Measurements from ENCODE around the gene NPC1. TPM values are rescaled to one million over a fixed set of nuclear protein-coding genes. Genes with fewer than 3 reads are reported as not detected.

Gene NPC1
- polyA plus RNA-seq, 1 donor, result 34.6 TPM

DNA sequence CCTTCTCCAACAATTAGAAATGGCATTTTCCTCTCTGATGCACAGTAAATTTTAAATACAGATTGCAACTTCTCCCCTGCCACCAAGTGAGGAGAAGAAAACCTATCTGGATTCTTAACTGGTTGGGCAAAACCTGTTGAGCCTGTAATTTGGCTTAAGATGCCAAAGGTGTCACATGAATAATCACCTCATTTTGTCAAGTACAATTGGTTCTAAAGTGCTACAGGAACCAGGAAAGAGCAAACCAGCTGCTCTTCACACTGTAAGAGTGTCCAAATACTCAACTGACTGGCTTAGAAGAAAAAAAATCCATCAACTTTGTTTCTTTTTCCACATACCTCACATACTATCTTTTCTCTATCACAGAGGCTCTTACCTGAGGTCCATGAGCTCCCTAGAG lies 35.4 kb downstream of the NPC1 start:
- H3K4me1 ChIP-seq (ENCODE audit: control insufficient read depth, insufficient read depth, low read length), result peaks cover 7% of the 10 kb centered on the region
- peaks cover 58% of the 10 kb centered on the region for H3K36me3 ChIP-seq (ENCODE audit: control insufficient read depth, insufficient read depth, low read length)
- H3K9me3 ChIP-seq (ENCODE audit: control insufficient read depth, low read depth, low read length), result no peaks in the 10 kb centered on the region
- no peak for DNase-seq
- no peak overlapping the region for H3K4me3 ChIP-seq (ENCODE audit: low read length)
- no peak overlapping the region for H3K27ac ChIP-seq (ENCODE audit: low read length)
- H3K27me3 ChIP-seq (ENCODE audit: control insufficient read depth, insufficient read depth, low read length), result no peaks in the 10 kb centered on the region

DNA sequence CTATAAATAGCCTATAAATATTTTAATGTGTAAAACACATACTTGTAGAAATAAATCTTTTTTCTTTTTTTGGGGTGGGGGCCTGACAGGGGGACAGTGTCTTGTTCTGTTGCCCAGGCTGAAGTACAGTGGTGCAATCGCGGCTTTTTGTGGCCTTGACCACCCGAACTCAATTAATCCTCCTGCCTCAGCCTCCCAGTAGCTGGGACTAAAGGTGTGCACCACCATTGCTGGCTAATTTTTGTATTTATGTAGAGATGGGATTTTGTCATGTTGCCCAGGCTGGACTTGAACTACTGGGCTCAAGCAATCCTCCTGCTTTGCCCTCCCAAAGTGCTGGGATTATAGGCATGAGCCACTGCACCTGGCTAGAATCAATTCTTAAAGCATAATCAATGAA lies 37.6 kb downstream of the NPC1 start:
- Histone ChIP-seq H3K27ac (ENCODE audit: low read length) (peak overlapping the region; percentile 65), H3K4me1 (ENCODE audit: control insufficient read depth, insufficient read depth, low read length) (peaks cover 7% of the 10 kb centered on the region), H3K36me3 (ENCODE audit: control insufficient read depth, insufficient read depth, low read length) (peaks cover 51% of the 10 kb centered on the region), H3K9me3 (ENCODE audit: control insufficient read depth, low read depth, low read length) (no peaks in the 10 kb centered on the region), H3K27me3 (ENCODE audit: control insufficient read depth, insufficient read depth, low read length) (no peaks in the 10 kb centered on the region), H3K4me3 (ENCODE audit: low read length) (no peak overlapping the region)
- DNase-seq, result no peak
- no CpG with 5 or more reads among the region's 3 CpGs for WGBS (ENCODE audit: insufficient coverage, low lambda C conversion rate)

DNA sequence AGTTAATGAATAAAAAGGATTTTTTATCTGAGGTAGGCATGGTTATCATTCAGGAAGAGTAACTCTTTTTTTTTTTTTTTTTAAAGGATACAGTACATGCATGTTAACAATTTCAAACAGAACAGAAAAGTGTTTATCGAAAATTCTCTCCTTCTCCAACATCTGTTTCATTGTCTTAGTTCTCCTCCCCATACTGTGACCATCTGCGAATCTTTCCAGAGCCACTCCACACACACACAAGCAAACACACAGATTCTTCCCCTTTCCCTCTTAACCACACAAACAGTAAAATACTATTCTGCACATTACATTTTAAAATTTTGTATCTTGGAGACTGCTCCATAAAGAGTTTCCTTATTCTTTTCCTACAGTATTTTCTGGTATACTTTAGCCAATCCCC lies 38.0 kb downstream of the NPC1 start:
- Histone ChIP-seq H3K36me3 (ENCODE audit: control insufficient read depth, insufficient read depth, low read length) (peaks cover 51% of the 10 kb centered on the region), H3K27me3 (ENCODE audit: control insufficient read depth, insufficient read depth, low read length) (no peaks in the 10 kb centered on the region), H3K4me3 (ENCODE audit: low read length) (no peak overlapping the region), H3K9me3 (ENCODE audit: control insufficient read depth, low read depth, low read length) (no peaks in the 10 kb centered on the region), H3K27ac (ENCODE audit: low read length) (peak overlapping the region; percentile 65), H3K4me1 (ENCODE audit: control insufficient read depth, insufficient read depth, low read length) (peaks cover 7% of the 10 kb centered on the region)
- WGBS (ENCODE audit: insufficient coverage, low lambda C conversion rate), result no CpG with 5 or more reads among the region's 2 CpGs
- no peak for DNase-seq

DNA sequence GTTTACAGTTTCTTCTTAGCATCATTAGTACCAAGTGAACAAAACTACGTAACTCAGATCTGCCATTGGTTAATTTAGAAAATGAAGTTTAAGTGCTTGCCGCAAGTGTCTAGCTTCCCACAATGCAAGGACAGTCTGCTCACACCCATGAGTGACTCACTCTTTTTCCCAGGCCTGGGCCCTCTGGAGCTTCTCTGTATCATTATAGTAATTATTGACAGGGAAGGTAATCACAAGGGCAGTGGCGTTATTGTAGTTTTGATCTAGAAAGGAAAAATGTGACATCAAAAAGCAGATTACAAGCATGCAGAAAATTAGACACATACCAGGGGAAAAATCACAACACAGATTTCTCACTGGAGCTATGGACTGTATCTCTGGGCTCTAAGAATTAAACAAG lies 38.5 kb downstream of the NPC1 start:
- Histone ChIP-seq H3K4me3 (ENCODE audit: low read length) (no peak overlapping the region), H3K27me3 (ENCODE audit: control insufficient read depth, insufficient read depth, low read length) (no peaks in the 10 kb centered on the region), H3K9me3 (ENCODE audit: control insufficient read depth, low read depth, low read length) (no peaks in the 10 kb centered on the region), H3K36me3 (ENCODE audit: control insufficient read depth, insufficient read depth, low read length) (peaks cover 51% of the 10 kb centered on the region), H3K4me1 (ENCODE audit: control insufficient read depth, insufficient read depth, low read length) (peaks cover 7% of the 10 kb centered on the region), H3K27ac (ENCODE audit: low read length) (peak overlapping the region; percentile 65)
- DNase-seq, result peak; percentile 70 to 81
- no CpG with 5 or more reads among the region's 3 CpGs for WGBS (ENCODE audit: insufficient coverage, low lambda C conversion rate)

- DNase-seq, result no peak
- H3K27me3 ChIP-seq (ENCODE audit: control insufficient read depth, insufficient read depth, low read length), result no peaks in the 10 kb centered on the region
- H3K4me1 ChIP-seq (ENCODE audit: control insufficient read depth, insufficient read depth, low read length), result peaks cover 7% of the 10 kb centered on the region
- peak overlapping the region; percentile 65 for H3K27ac ChIP-seq (ENCODE audit: low read length)
- no peak overlapping the region for H3K4me3 ChIP-seq (ENCODE audit: low read length)
- no CpG with 5 or more reads among the region's 3 CpGs for WGBS (ENCODE audit: insufficient coverage, low lambda C conversion rate)
- no peaks in the 10 kb centered on the region for H3K9me3 ChIP-seq (ENCODE audit: control insufficient read depth, low read depth, low read length)
- H3K36me3 ChIP-seq (ENCODE audit: control insufficient read depth, insufficient read depth, low read length), result peaks cover 51% of the 10 kb centered on the region
These were observed 39.0 kb downstream of the NPC1 start for GRCh38 chr18:23547306-23547705.

- H3K9me3 ChIP-seq (ENCODE audit: control insufficient read depth, low read depth, low read length), result no peaks in the 10 kb centered on the region
- no peaks in the 10 kb centered on the region for H3K27me3 ChIP-seq (ENCODE audit: control insufficient read depth, insufficient read depth, low read length)
- peaks cover 49% of the 10 kb centered on the region for H3K36me3 ChIP-seq (ENCODE audit: control insufficient read depth, insufficient read depth, low read length)
- no peak for DNase-seq
- H3K4me3 ChIP-seq (ENCODE audit: low read length), result no peak overlapping the region
- peaks cover 7% of the 10 kb centered on the region for H3K4me1 ChIP-seq (ENCODE audit: control insufficient read depth, insufficient read depth, low read length)
- WGBS (ENCODE audit: insufficient coverage, low lambda C conversion rate), result 53% methylated on average over 3 of the region's 13 CpGs
- H3K27ac ChIP-seq (ENCODE audit: low read length), result no peak overlapping the region
These were observed 41.0 kb downstream of the NPC1 start for GRCh38 chr18:23545247-23545789.

- no CpG with 5 or more reads among the region's 2 CpGs for WGBS (ENCODE audit: insufficient coverage, low lambda C conversion rate)
- H3K4me3 ChIP-seq (ENCODE audit: low read length), result no peak overlapping the region
- peaks cover 73% of the 10 kb centered on the region for H3K36me3 ChIP-seq (ENCODE audit: control insufficient read depth, insufficient read depth, low read length)
- no peak overlapping the region for H3K27ac ChIP-seq (ENCODE audit: low read length)
- peaks cover under 1% of the 10 kb centered on the region for H3K4me1 ChIP-seq (ENCODE audit: control insufficient read depth, insufficient read depth, low read length)
- H3K27me3 ChIP-seq (ENCODE audit: control insufficient read depth, insufficient read depth, low read length), result no peaks in the 10 kb centered on the region
- no peak for DNase-seq
- H3K9me3 ChIP-seq (ENCODE audit: control insufficient read depth, low read depth, low read length), result no peaks in the 10 kb centered on the region
These were observed 43.8 kb downstream of the NPC1 start for GRCh38 chr18:23542461-23542860.

GRCh38 chr18:23541349-23542093 lies 44.8 kb downstream of the NPC1 start:
- DNase-seq, result no peak
- no peak overlapping the region for H3K27ac ChIP-seq (ENCODE audit: low read length)
- H3K4me3 ChIP-seq (ENCODE audit: low read length), result no peak overlapping the region
- no peaks in the 10 kb centered on the region for H3K27me3 ChIP-seq (ENCODE audit: control insufficient read depth, insufficient read depth, low read length)
- peaks cover 76% of the 10 kb centered on the region for H3K36me3 ChIP-seq (ENCODE audit: control insufficient read depth, insufficient read depth, low read length)
- no CpG with 5 or more reads among the region's 9 CpGs for WGBS (ENCODE audit: insufficient coverage, low lambda C conversion rate)
- no peaks in the 10 kb centered on the region for H3K4me1 ChIP-seq (ENCODE audit: control insufficient read depth, insufficient read depth, low read length)
- no peaks in the 10 kb centered on the region for H3K9me3 ChIP-seq (ENCODE audit: control insufficient read depth, low read depth, low read length)

DNA sequence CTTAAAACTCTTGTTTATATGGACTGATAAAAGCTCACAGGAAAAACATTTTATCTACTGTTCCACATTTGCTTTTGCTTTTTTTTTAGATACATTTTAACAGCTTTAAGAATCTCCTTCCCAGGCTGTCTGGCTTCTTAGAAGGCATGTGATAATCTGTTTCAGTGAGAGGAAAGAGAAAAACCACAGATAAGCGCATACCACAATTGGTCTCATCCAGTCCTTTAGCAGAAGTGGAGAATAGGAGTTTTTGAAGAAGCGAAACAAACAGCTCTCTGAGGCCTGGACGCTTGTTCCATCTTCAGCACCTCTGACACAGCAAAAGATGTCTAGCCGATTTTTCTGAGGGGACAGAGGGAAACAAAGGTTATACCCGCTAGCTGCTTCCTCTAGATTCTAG lies 45.4 kb downstream of the NPC1 start:
- Histone ChIP-seq H3K27me3 (ENCODE audit: control insufficient read depth, insufficient read depth, low read length) (no peaks in the 10 kb centered on the region), H3K27ac (ENCODE audit: low read length) (no peak overlapping the region), H3K4me3 (ENCODE audit: low read length) (no peak overlapping the region), H3K4me1 (ENCODE audit: control insufficient read depth, insufficient read depth, low read length) (no peaks in the 10 kb centered on the region), H3K9me3 (ENCODE audit: control insufficient read depth, low read depth, low read length) (no peaks in the 10 kb centered on the region), H3K36me3 (ENCODE audit: control insufficient read depth, insufficient read depth, low read length) (peaks cover 79% of the 10 kb centered on the region)
- DNase-seq, result no peak
- WGBS (ENCODE audit: insufficient coverage, low lambda C conversion rate), result no CpG with 5 or more reads among the region's 5 CpGs

- H3K27ac ChIP-seq (ENCODE audit: low read length), result no peak overlapping the region
- no peaks in the 10 kb centered on the region for H3K4me1 ChIP-seq (ENCODE audit: control insufficient read depth, insufficient read depth, low read length)
- no peaks in the 10 kb centered on the region for H3K27me3 ChIP-seq (ENCODE audit: control insufficient read depth, insufficient read depth, low read length)
- H3K36me3 ChIP-seq (ENCODE audit: control insufficient read depth, insufficient read depth, low read length), result peaks cover 86% of the 10 kb centered on the region
- H3K4me3 ChIP-seq (ENCODE audit: low read length), result no peak overlapping the region
- no peaks in the 10 kb centered on the region for H3K9me3 ChIP-seq (ENCODE audit: control insufficient read depth, low read depth, low read length)
- WGBS (ENCODE audit: insufficient coverage, low lambda C conversion rate), result 100% methylated on average over 1 of the region's 9 CpGs
- no peak for DNase-seq
These were observed 46.3 kb downstream of the NPC1 start for GRCh38 chr18:23539911-23540525.

All from large intestine (tissue), 3 donors.